GM19463 (cell line): ENCODE results near the gene EXT2.

Experiments
- ATAC-seq: cut with Tn5 transposase; IDR thresholded peaks from one replicate; pipeline ENCODE4 v1.9.1; 2021; ENCODE audit warnings: mild to moderate bottlenecking, moderate library complexity; ENCODE audit not compliant: unreplicated experiment

EXT2 gene

DNA sequence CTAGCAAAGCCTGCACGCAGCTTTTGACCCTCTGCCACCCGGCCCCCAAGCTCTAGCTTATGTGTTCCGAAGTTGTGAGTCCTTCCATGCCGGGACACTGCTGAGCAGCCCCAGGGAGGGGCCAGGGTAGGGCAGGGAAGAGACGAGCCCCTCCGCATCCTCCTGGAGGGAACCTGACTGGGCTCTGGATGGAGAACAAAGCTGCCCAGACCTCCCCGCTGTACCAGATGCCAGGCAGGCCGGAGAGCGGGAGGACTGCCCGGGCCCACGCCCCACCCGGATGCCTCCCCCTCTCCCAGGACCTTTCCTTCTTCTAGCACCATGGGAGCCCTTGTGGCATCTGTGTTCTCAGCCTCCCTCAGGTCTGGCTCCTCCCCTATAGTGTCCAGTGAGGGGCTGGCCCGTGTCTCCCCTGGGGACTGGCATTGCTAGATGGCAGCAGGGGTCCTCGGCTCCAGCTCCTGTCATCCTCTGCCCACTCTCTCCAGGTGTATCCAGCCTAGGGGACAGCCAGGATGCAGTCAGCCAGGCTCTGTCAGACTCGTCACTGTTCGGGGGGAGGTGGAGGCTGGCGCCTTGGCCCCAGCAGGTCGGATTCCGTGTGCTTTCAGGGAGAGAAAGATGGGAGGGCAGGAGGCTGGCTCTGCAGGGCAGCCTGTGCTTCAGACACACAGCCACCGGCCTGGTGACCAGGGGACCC is 168.4 kb downstream of the EXT2 start:
- ATAC-seq = no peak

GRCh38 chr11:44264438-44264749 is 168.9 kb downstream of the EXT2 start:
- no peak for ATAC-seq

DNA sequence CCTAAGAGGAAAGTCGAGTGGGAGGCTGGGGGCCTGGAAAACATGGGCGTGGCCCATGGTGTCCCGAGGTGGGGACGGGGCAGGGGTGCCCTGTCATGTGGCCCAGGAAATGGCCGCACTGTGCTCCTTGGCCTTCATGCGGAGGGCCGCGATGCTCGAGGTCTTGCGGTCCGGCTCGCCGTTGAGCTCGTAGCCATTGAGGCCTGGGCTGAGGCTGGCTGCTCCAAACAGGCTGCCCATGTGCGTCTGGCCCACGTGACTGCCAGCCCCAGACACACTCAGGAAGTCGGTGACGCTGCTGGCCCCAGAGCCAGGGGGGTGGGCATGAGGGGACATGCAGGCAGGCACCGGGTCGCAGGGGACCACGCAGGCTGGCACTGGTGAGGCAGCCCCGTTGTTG is 169.3 kb downstream of the EXT2 start:
- no peak for ATAC-seq

DNA sequence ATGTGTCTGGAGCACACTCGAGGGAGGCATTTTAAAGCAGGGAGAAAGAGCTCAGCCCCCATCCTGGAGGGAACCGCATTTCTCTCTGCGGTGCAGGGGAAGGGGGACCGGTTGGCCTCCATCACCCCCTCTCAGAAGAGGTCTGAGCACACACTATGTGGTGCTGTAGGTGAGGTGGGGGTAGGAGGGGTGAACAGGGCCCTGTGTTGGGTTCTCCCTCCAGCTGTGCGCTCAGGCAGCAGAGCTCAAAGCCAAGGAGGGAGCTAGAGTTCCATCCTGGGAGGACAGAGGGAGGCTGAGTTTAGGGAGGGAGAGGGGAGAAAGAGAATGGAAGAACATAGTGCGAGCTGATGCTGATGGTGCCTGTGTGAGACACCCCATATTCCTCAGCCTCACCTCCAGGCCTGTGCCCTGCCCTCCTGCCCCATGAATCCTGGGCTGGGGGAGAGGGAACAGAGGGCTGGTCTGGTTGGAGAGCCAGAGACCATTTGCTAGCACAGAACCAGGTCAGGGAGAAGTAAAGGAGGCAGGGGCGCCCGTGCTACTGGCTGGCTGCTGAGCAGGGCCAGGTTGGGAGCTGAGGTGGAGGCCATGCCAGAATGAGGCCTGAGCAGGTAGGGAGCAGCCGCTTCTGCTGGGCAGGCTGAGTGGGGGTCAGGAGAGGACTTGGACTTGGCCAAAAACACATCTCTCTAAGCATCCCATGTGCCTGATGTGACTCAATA is 170.7 kb downstream of the EXT2 start:
- no peak for ATAC-seq

- ATAC-seq = no peak
Observed at GRCh38 chr11:44267006-44267749, 171.7 kb downstream of the EXT2 start.

GRCh38 chr11:44267750-44268613 is 172.5 kb downstream of the EXT2 start:
- no peak for ATAC-seq

DNA sequence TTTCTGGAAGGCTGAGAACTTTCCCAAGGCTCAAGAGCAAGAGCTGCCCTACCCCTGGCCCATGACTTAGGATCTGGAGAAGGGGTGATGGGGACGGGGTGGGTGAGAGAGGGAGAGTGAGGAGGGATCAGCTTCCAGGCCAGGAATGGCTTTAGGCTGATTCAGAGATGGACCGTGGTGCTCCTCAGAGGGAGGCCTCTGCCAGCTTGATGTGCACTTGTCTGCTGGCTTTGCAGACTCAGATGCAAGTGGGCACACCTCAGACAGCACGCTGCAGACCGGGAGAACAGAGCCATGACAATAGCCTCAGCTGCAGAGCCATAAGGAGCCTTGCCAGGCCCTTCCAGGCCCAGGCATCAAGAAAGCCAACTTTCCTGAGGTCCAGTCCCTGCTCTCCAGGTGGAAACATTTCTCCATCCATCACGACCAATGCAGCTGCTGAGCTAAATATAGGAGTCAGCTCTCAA is 173.2 kb downstream of the EXT2 start:
- no peak for ATAC-seq

GRCh38 chr11:44269369-44270351 is 174.2 kb downstream of the EXT2 start:
- ATAC-seq = no peak

DNA sequence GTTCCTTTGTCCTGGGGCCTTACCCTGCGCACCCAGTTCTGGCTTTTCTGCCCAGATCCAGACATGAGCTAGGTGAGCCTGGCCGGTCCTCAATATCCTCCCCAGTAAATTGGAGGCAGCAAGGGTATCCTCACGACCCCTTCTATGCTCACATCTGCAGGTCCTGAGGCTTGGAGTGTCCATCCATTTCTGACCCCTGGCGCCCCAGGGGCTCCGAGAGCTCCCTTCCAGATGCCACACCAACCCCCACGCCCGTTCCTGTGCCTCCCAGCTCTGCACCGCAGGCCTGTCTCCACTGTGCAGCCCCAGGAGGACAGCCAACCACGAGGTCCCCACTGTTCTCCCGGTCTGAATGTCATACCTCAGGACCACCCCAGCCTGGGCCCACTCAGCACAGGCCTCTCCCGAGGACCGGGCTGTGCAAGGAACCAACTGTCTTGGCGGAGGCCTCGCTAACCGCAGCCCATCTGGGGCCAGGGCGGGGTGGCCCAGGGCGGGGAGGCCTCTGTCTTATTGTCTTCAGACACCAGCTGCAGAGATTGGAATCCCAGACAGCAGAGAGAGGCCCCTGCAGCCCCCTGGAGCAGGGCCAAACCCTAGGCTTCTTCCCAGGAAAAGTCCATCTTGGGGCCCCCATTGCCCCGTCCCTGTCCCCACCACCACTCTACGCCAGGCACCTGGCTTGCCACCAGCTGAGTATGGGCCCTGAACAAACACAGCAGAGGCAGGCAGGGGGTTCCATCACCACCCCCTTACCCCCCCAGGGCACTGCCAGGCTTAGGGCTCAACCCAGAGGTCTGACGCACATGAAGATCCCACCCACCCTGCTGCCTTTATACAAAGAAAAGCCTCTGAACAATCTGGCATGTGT is 175.2 kb downstream of the EXT2 start:
- no peak for ATAC-seq

GRCh38 chr11:44271286-44271685 is 175.8 kb downstream of the EXT2 start:
- no peak for ATAC-seq

DNA sequence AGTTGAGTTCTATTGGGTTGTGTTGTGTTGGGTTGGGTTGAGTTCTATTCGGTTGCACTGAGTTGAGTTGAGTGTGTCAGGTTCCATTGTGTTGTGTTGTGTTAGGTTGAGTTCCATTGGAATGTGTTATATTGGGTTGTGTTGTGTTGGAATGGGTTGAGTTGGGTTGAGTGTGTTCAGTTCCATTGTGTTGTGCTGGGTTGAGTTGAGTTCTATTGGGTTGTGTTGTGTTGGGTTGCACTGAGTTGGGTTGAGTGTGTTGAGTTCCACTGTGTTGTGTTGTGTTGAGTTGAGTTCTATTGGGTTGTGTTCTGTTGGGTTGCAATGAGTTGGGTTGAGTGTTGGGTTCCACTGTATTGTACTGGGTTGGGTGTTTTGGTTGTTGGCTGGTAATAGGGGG is 178.9 kb downstream of the EXT2 start:
- no peak for ATAC-seq

- no peak for ATAC-seq
Observed at GRCh38 chr11:44275241-44275640, 179.8 kb downstream of the EXT2 start.

DNA sequence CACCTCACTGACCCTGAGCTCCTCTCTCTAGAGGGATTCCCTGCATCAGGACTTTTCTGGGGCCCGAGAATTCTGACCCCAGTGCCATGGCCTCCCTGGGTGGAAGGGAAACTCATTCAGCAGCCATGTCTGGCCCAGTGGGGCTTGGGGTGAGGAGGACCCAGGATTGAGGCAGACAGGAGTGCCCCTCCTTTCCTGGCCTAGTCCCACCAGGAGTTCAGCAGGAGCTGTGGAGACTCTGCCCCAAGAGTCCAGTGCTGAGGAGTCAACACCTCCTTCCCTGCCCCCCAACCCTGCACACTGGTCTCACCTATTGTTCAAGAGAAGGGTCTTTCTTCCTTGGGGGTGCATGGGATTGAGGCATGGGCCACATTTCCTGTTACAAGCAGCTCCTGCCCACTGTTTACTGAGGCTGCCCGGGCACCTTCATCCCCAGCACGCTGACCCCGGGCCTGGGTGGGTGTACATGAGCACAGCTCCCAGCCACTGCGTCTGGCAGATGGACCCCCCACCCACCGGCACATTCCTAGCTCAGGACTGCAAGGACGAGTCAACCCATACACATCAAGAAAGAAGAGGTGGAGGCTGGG is 180.6 kb downstream of the EXT2 start:
- ATAC-seq = no peak

- ATAC-seq = no peak
Observed at GRCh38 chr11:44277196-44278090, 182.0 kb downstream of the EXT2 start.

DNA sequence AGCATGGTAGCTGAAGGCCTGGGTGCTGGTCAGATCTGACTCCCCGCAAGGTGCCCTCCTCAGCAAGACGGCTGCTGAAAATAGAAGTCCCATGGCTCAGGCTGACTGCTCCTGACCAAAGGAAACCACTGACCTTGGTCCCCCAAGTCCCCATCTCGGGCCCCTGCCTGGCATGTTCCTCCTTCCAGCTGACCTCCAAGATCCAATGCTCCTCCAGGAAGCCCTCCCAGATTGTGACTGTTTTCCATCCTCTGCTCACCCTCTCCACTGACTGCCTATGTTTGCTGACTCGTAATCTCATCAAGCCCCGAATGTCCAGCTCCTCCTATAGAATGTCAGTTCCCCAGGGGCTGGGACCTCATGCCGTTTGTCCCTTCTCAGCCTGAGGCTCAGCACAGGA is 184.0 kb downstream of the EXT2 start:
- no peak for ATAC-seq

GRCh38 chr11:44280257-44280656 is 184.8 kb downstream of the EXT2 start:
- ATAC-seq = no peak

GRCh38 chr11:44281151-44281550 is 185.7 kb downstream of the EXT2 start:
- no peak for ATAC-seq

DNA sequence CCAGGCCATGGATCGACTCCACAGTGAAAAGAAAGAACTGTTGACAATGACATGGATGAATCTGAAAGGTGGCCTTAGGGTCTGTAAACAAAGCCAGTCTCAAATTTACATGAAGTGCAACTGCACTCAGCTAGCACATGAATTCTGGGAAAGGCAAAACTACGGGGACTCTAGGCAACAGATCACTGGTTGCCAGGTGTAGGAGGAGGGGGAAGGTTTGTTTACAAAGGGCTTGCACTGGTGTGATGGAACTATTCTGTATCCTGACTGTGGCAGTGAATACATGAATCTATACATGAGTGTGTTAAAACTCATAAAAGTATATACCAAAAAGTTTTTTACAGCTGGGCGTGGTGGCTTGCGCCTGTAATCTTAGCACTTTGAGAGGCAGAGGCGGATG is 187.1 kb downstream of the EXT2 start:
- ATAC-seq = no peak
